Uterus (tissue), 2 donors: ENCODE measurements around the gene DRC7.

Experiments
- CTCF ChIP-seq, 4 experiments: fragments of 200-600 bp in 2 of 4; fragments of 450-650 bp in 2 of 4; sonication (generic) in 2 of 4; IDR thresholded peaks; one replicate each; pipeline ENCODE4 v1.5.1; 2016 to 2019; ENCODE audit warnings: antibody characterized with exemption in 4 of 4, mild to moderate bottlenecking in 2 of 4, moderate library complexity in 1 of 4
- POLR2A ChIP-seq, 2 donors: fragments of 450-650 bp; IDR thresholded peaks; one replicate each; pipeline ENCODE4 v1.6.1; 2016; ENCODE audit warnings: antibody characterized with exemption in 2 of 2, mild to moderate bottlenecking in 1 of 2, moderate library complexity in 1 of 2

- TF ChIP-seq CTCF (IDR thresholded peaks at IDR 0.05) (no peak), POLR2A (IDR thresholded peaks at IDR 0.05) (no peak)
Measured at GRCh38 chr16:57747496-57747895, 52.9 kb downstream of the DRC7 start.
